Heart right ventricle (tissue), 16 donors: ENCODE results near the gene C3orf20. TPM values are rescaled to one million over a fixed set of nuclear protein-coding genes. Genes with fewer than 3 reads are reported as not detected.
"Not testable (repeated sequence)": the region's sequence is repeated elsewhere in the genome, so short reads cannot be mapped to it uniquely, and the experiment has no call there.

Experiments
- ATAC-seq, 8 donors: fragments of 200-7000 bp; cut with Tn5 transposase; one replicate each; pipeline ENCODE4 v1.9.1; 2020; ENCODE audit warnings: mild to moderate bottlenecking in 8 of 8, moderate library complexity in 8 of 8, moderate number of reproducible peaks in 1 of 8
- DNase-seq, 2 donors: peaks; one replicate each; pipeline ENCODE4 v3.0.0-alpha.2; 2020
- H3K27ac ChIP-seq, 10 donors: fragments of 200-600 bp; sonication (generic) in 2 of 10; one replicate each; pipeline versions ENCODE4 v1.5.0 to v1.8.0; 2020 to 2022; ENCODE audit warnings: mild to moderate bottlenecking in 3 of 10
- H3K27me3 ChIP-seq, 7 donors: fragments of 200-600 bp; one replicate each; pipeline ENCODE4 v1.8.0; 2021 to 2022; ENCODE audit warnings: mild to moderate bottlenecking in 2 of 7
- H3K36me3 ChIP-seq, 9 donors: fragments of 200-600 bp; sonication (generic) in 1 of 9; one replicate each; pipeline versions ENCODE4 v1.5.0 to v1.8.0; 2020 to 2022; ENCODE audit warnings: mild to moderate bottlenecking in 2 of 9
- H3K4me1 ChIP-seq, 9 donors: fragments of 200-600 bp; sonication (generic) in 1 of 9; one replicate each; pipeline versions ENCODE4 v1.5.0 to v1.8.0; 2020 to 2022; ENCODE audit warnings: mild to moderate bottlenecking in 4 of 9
- H3K4me3 ChIP-seq, 10 donors: fragments of 200-600 bp; sonication (generic) in 2 of 10; one replicate each; pipeline versions ENCODE4 v1.5.0 to v1.8.0; 2020 to 2022; ENCODE audit warnings: mild to moderate bottlenecking in 7 of 10, moderate library complexity in 2 of 10
- H3K9me3 ChIP-seq, 11 donors: fragments of 200-600 bp in 10 of 11; sonication (generic) in 2 of 11; one replicate each; pipeline versions ENCODE4 v1.5.0 to v1.8.0; 2013 to 2022; ENCODE audit warnings: mild to moderate bottlenecking in 2 of 11, control low read depth in 1 of 11, moderate library complexity in 1 of 11
- WGBS, 2 donors: extraction: QIAGEN DNeasy Blood & Tissue Kit; methylation state at CpG; one replicate each; pipeline ENCODE4 v1.1.7; 2013; ENCODE audit warnings: inconsistent platforms in 1 of 2; 5-methylcytosine and 5-hydroxymethylcytosine counted together
- intact Hi-C, 10 donors: fragments of 100-400 bp; cut with DNase I; formaldehyde crosslinking; loops; one replicate each; pipeline versions ENCODE4 v1.11.1 to v1.14.2; 2022
- polyA plus RNA-seq, 2 donors: library from polyadenylated mRNA; stranded (reverse); fragments of 200-250 nt; gene quantifications; one replicate each; pipeline ENCODE4 v1.2.3, GENCODE V29; 2013
- total RNA-seq, 10 donors: library from RNA; stranded (reverse); fragmentation: NEBNext Ultra II Directional in 3 of 10; extraction: Animal tissue kit (Norgen Biotek cat#: 25700) in 3 of 10; gene quantifications; one replicate each; pipeline versions ENCODE4 v1.2.1 to v1.2.4, GENCODE V29; 2021 to 2023
- TF ChIP-seq, protein P1 (sequence below), 9 donors: fragments of 200-600 bp; sonication (generic) in 2 of 9; IDR thresholded peaks; one replicate each; pipeline versions ENCODE4 v1.5.0 to v1.8.0; 2021 to 2022; ENCODE audit warnings: antibody characterized with exemption in 9 of 9, mild to moderate bottlenecking in 5 of 9, moderate library complexity in 1 of 9
- donor health status: Arrhythmogenic right ventricular cardiomyopathy.
- donor health status: ischemic (EF 13 %, LVEDD 7.1; RV severe dilation, severe dysfunction).
- donor health status: healthy with polysubstance abuse.
- donor health status: DM: no; HTN: yes; CAD: no.
- donor health status: DM: no; HTN: no; CAD: no.
- donor health status: ischemic (EF 25% LVEDD 6.9; RV normal size, moderate dysfunction).
- donor health status: ischemic (EF 25% LVEDD 5.7; RV mildly dilated, moderate dysfunction).
- donor health status: healthy.
- donor health status: DM: yes; HTN: yes; CAD: no.
- donor health status: Ischemic cardiomyopathy.
- donor health status: ischemic (EF 35%, LVEDD 5.7; RV mildly dilated, moderate dysfunction).
- donor health status: nonischemic (EF 11% LVEDD 7.7; RV severe dilation, severe dysfunction).
- donor health status: DM: yes; HTN: yes; CAD: no.
- donor health status: PGD.
- donor health status: ischemic (EF 29% LVEDD 5.4; RV normal size, mild dysfunction).
- donor health status: nonischemic (EF 23%, LVEDD 6.1; RV moderate dilation, normal function).

C3orf20 gene
- total and polyA plus RNA-seq, 12 donors: 0.10 to 0.36 (median 0.16) TPM; not detected in 7

DNA sequence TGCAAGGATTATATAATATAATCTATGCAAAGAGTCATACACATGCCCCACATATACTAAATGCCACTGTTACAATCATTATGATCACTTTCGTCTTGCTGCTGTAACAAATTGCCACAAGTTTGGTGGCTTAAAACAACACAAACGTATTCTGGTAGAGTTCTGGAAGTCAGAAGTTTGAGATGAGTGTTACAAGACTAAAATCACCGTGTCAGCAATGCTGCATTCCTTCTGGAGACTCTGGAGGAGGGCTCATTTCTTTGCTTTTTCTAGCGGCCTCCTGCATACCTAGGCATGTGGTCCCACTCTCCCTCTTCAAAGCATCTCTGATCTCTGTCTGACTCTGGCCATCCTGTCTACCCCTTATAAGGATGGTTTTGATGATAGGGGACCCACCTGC, 24.7 kb upstream of the C3orf20 start:
- TF ChIP-seq, protein P1, sequence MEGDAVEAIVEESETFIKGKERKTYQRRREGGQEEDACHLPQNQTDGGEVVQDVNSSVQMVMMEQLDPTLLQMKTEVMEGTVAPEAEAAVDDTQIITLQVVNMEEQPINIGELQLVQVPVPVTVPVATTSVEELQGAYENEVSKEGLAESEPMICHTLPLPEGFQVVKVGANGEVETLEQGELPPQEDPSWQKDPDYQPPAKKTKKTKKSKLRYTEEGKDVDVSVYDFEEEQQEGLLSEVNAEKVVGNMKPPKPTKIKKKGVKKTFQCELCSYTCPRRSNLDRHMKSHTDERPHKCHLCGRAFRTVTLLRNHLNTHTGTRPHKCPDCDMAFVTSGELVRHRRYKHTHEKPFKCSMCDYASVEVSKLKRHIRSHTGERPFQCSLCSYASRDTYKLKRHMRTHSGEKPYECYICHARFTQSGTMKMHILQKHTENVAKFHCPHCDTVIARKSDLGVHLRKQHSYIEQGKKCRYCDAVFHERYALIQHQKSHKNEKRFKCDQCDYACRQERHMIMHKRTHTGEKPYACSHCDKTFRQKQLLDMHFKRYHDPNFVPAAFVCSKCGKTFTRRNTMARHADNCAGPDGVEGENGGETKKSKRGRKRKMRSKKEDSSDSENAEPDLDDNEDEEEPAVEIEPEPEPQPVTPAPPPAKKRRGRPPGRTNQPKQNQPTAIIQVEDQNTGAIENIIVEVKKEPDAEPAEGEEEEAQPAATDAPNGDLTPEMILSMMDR (IDR thresholded peaks at IDR 0.05): no peak
- 95 to 96% methylated on average over 4 of the region's 4 CpGs for WGBS, 2 donors
- H3K27ac ChIP-seq: no peak overlapping the region
- DNase-seq: no peak
- H3K27me3 ChIP-seq: no peaks in the 10 kb centered on the region
- intact Hi-C loops: loop anchor here in 1 of 10 donors (5.0 kb wide), 1 partner anchor 447 kb away; the partner anchor contains the start of gene RBSN
- H3K36me3 ChIP-seq: peaks cover 0 to 18% (median 7%) of the 10 kb centered on the region in 9 donors
- H3K4me3 ChIP-seq: peak overlapping the region in 1 of 10 donors; percentile 92
- H3K4me1 ChIP-seq: peaks cover 0 to 58% (median 45%) of the 10 kb centered on the region in 9 donors
- H3K9me3 ChIP-seq: no peaks in the 10 kb centered on the region
- ATAC-seq: no peak

- WGBS, 2 donors: 0% methylated on average over 47 of the region's 47 CpGs
- peaks cover 0 to 61% (median 45%) of the 10 kb centered on the region in 9 donors for H3K4me1 ChIP-seq
- ATAC-seq (peak; percentile 98 to 99 (median 98)), DNase-seq (peak; percentile 88 to 99)
- TF ChIP-seq, protein P1 (IDR thresholded peaks at IDR 0.05): peak in 1 of 9 donors; percentile 4
- peak within 1 kb of the TSS; percentile 64 to 97 (median 84) for H3K27ac ChIP-seq
- no peaks in the 10 kb centered on the region for H3K27me3 ChIP-seq
- peaks cover 0 to 32% (median 22%) of the 10 kb centered on the region in 9 donors for H3K36me3 ChIP-seq
- H3K4me3 ChIP-seq: peak within 1 kb of the TSS; percentile 42 to 92 (median 76)
- no peaks in the 10 kb centered on the region for H3K9me3 ChIP-seq
- intact Hi-C loops: loop anchor here in 1 of 10 donors (1.0 to 5.0 kb wide), 2 partner anchors 296 to 446 kb away; partner anchors contain the start of genes NR2C2 and RBSN
Measured at GRCh38 chr3:14651440-14652251, 23.3 kb upstream of the C3orf20 start, which contains the start of gene CCDC174. CCDC174 (plus strand) TSS chr3:14651762; CDS start chr3:14651837, 75 bp downstream.

GRCh38 chr3:14652360-14652907, 22.5 kb upstream of the C3orf20 start:
- peak overlapping the region in 8 of 10 donors; percentile 68 to 97 (median 88) for H3K27ac ChIP-seq
- not testable (repeated sequence) for ATAC-seq, H3K9me3 ChIP-seq, H3K27me3 ChIP-seq, DNase-seq
- intact Hi-C loops: loop anchor here in 1 of 10 donors (5.0 kb wide), 1 partner anchor 445 kb away; the partner anchor contains the start of gene RBSN
- WGBS, 2 donors: 81 to 84% methylated on average over 21 of the region's 21 CpGs
- H3K36me3 ChIP-seq: peaks cover 0 to 40% (median 30%) of the 10 kb centered on the region in 9 donors
- peaks cover 0 to 61% (median 45%) of the 10 kb centered on the region in 9 donors for H3K4me1 ChIP-seq
- H3K4me3 ChIP-seq: peak overlapping the region; percentile 42 to 92 (median 76)

GRCh38 chr3:14657579-14657978, 17.4 kb upstream of the C3orf20 start:
- DNase-seq: no peak
- H3K27me3 ChIP-seq: no peaks in the 10 kb centered on the region
- intact Hi-C loops: no loop called here
- H3K4me3 ChIP-seq: no peak overlapping the region
- no peaks in the 10 kb centered on the region for H3K9me3 ChIP-seq
- peaks cover 0 to 91% (median 74%) of the 10 kb centered on the region in 9 donors for H3K36me3 ChIP-seq
- WGBS, 2 donors: 86% methylated on average over 2 of the region's 2 CpGs
- H3K27ac ChIP-seq: no peak overlapping the region
- peaks cover 0 to 27% (median 17%) of the 10 kb centered on the region in 9 donors for H3K4me1 ChIP-seq
- no peak for ATAC-seq
- TF ChIP-seq, protein P1 (IDR thresholded peaks at IDR 0.05): no peak
